Measurements from ENCODE around the gene PLAAT2.
A peak's percentile ranks its signal among the peaks of the same experiment; 100 is the strongest.
"Not testable (repeated sequence)": the region's sequence is repeated elsewhere in the genome, so short reads cannot be mapped to it uniquely, and the experiment has no call there.

The PLAAT2 gene

GRCh38 chr11:63563201-63564055 is at the start of gene PLAAT2:
Gene PLAAT2, minus strand, starts transcription at chr11:63563379. Its CDS starts 55 bp downstream, at chr11:63563324.
- no peak for DNase-seq

- DNase-seq: no peak
Observed at GRCh38 chr11:63612181-63612580, 49.0 kb upstream of the PLAAT2 start.

GRCh38 chr11:63611395-63611747 is 48.2 kb upstream of the PLAAT2 start:
- no peak for DNase-seq

GRCh38 chr11:63610604-63611394 is 47.6 kb upstream of the PLAAT2 start:
- peak; percentile 48 for DNase-seq

- DNase-seq: no peak
Observed at GRCh38 chr11:63609971-63610580, 46.9 kb upstream of the PLAAT2 start.

- no peak for DNase-seq
Observed at GRCh38 chr11:63609536-63609935, 46.4 kb upstream of the PLAAT2 start.

- no peak for DNase-seq
Observed at GRCh38 chr11:63608353-63609345, 45.5 kb upstream of the PLAAT2 start.

GRCh38 chr11:63603180-63603518 is 40.0 kb upstream of the PLAAT2 start:
- no peak for DNase-seq

GRCh38 chr11:63602290-63603179 is 39.4 kb upstream of the PLAAT2 start:
- DNase-seq: not testable (repeated sequence)

GRCh38 chr11:63599211-63600122 is 36.3 kb upstream of the PLAAT2 start:
- DNase-seq: no peak

GRCh38 chr11:63598556-63598955 is 35.4 kb upstream of the PLAAT2 start:
- DNase-seq: no peak

GRCh38 chr11:63595296-63595695 is 32.1 kb upstream of the PLAAT2 start:
- DNase-seq: no peak

GRCh38 chr11:63592975-63593395 is 29.8 kb upstream of the PLAAT2 start:
- no peak for DNase-seq

GRCh38 chr11:63590024-63590788 is 27.0 kb upstream of the PLAAT2 start:
- no peak for DNase-seq

- no peak for DNase-seq
Observed at GRCh38 chr11:63589000-63589399, 25.8 kb upstream of the PLAAT2 start.

- DNase-seq: no peak
Observed at GRCh38 chr11:63586451-63587166, 23.4 kb upstream of the PLAAT2 start.

- no peak for DNase-seq
Observed at GRCh38 chr11:63583357-63583677, 20.1 kb upstream of the PLAAT2 start.

- DNase-seq: not testable (repeated sequence)
Observed at GRCh38 chr11:63581224-63581623, 18.0 kb upstream of the PLAAT2 start.

GRCh38 chr11:63578882-63579281 is 15.7 kb upstream of the PLAAT2 start:
- DNase-seq: not testable (repeated sequence)

All from NCI-H187 treated with DMSO at 0.1 percent for 48 hours (cell line).